GM21529 (cell line): ENCODE data around the gene BAG3.
"Not testable (repeated sequence)": the region's sequence is repeated elsewhere in the genome, so short reads cannot be mapped to it uniquely, and the experiment has no call there.

ENCODE experiments used
- ATAC-seq: cut with Tn5 transposase; IDR thresholded peaks from one replicate; pipeline ENCODE4 v1.9.1; 2021; ENCODE audit not compliant: unreplicated experiment

The BAG3 gene

DNA sequence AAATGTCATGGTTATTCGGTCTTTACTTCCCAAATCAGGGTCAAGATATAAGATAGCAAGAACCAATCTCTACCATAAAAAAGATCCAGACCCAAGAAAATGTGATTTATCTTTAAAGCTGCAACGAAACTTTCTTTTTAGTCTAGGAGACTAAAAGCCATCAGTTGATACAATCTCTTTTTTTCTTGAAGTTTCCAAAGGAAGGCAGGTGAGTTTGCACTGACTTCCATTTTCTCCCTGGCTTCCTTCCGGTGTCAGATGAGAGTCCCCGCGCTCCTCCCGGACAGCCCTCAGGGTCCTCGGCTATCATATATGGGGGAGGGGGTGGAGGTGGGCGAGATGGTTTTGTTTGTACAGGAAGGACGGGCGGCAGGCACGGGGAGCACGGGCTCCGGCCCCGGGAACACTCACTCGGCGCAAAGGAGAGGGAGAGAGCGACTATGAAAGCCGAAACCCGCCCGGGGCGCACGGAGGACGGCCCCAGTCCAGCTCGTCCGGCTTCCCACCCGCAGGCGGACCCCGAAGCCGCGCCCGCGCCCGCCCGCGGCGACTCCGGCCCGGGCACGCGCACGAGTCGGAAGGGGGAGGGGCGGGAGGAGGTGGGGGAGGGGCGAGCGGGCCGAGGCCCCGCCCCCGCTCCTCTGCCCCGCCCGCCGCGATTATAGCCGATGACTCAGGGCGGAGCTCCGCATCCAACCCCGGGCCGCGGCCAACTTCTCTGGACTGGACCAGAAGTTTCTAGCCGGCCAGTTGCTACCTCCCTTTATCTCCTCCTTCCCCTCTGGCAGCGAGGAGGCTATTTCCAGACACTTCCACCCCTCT is at the start of gene BAG3:
BAG3 (plus strand) TSS at position 689 of the 822 bp plus-strand sequence. CDS start 296 bp downstream, outside the sequence.
- peak; percentile 72 for ATAC-seq

DNA sequence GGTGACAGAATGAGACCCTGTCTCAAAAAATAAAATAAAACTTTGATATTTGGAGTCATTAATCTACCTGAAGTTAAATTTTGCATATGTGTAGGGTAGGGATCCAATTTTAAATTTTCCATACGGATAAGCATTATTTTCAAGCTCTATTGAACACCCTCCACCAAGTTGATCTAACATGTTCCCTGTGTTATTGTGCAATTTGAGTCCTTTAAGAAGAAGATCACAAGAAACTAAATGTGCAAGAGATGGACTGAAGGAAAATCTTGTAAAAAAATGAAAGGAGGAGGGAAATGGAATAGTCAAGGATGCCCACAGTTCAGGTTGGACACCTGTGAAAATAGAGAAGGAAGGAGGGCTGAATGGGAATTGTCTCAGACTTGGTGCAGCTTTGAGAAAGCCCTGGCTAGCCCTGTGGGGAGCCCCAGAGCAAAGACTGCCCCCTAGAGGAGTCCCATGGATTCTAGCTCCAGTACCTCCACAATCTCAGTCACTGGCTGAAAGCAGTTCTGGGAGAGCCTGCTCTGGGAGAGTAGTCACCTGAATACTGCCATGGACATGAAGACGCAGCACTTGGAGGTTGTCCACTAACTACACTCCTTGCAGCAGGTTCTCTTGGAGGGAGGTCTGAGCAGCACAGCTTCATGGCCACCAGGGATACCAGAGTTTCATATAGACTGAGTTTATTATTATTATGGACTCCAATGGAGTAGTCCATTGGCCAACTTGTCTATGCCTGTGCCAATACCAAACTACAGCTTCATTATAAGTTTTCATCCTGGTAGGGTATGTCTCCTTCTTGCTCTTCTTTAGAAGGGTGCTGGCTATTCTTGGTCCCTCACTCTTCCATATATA is 48.7 kb upstream of the BAG3 start:
- ATAC-seq, result peak; percentile 50

DNA sequence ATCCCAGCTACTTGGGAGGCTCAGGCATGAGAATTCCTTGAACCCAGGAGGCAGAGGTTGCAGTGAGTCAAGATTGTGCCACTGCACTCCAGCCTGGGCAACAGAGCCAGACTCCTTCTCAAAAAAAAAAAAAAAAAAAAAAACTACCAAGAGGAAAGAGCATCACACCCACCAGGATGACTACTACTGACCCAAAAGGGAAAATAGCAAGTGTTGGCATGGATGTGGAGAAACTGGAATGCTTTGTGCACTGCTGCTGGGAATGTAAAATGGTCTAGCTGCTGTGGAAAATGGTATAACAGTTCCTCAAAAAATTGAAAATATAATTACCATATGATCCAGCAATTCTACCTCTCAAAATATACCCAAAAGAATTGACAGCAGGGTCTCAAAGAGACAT is 46.7 kb upstream of the BAG3 start:
- no peak for ATAC-seq

DNA sequence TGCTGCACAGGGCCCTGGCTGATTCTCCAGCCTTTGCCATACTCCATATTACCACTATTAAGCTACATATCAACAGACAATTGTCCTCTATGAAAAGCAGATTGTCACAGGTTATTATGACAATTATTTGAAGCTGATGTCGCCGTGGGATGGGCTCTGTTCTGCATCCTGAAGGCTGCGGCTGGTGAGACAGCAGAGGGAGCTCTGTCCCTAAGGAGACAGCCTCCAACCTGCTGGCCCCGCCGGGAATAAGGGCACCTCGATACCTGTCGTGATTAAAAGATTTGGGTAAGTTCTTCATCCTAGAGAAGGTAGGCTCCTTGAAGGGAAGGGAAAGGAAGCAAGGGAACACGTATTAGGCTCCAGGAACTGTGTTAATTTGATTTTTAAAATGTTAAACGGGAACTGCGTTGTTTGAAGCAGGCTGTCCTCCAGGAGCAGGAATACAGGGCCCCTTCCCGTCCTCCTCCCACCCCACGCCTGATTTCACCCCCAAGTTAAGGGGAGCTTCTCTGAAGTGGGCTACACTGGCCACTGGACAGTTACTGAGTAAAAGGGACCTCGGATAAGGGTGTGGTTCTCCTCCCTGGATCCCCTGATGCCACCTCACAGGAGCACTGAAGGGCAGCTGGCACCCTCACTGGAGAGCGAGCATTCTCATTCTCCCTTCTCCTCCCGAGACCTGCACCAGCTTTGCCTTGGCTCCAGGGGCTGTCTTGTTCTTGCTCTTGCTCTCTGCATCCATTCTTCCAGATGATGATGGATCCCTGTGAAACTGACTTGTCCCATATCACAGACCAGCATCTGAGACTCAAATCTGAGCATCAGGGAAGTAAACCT is 42.6 kb upstream of the BAG3 start:
- ATAC-seq, result no peak

DNA sequence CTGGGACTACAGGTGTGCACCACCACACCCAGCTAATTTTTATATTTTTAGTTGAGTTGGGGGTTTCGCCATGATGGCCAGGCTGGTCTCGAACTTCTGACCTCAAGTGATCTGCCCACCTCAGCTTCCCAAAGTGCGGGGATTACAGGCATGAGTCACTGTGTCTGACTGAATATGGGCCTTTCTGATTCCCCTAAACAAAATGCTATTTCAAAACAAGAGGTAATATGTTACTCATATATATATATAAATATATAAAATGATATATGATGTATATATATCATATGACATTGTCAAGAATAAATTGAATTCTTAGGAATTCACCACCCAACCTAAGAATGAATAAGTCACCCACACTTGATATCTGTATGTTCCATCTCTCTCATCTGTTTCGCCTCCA is 41.7 kb upstream of the BAG3 start:
- ATAC-seq, result no peak

DNA sequence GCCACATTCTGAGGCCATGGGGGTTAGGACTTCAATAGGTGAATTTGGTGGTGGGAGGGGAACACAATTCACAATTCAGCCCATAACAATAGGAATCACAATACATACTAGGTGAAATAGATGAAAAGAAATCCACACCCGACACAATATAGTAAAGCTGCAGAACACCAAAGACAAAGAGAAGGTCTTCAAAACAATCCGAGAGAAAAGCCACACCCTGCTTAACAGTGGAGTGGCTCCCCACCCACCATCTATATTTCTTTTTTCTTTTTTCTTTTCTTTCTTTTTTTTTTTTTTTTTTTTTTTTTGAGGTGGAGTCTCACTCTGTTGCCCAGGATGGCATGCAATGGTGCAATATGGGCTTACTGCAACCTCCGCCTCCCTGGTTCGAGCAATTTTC is 39.7 kb upstream of the BAG3 start:
- no peak for ATAC-seq

DNA sequence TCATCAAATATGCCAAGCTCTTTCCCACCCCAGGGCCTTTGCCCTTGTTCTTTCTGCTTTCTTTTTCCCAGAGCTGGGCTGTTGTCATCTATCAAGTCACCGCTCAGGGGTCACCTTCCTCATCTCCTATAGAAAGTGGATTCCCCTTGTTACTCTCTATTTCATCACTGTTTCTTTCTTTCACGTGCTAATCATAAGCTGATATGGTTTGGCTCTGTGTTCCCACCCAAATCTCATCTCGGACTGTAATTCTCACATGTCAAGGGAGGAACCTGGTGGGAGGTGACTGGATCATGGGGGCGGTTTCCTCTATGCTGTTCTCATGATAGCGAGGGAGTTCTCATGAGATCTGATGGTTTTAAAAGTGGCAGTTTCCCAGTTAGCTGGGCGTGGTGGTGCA is 37.4 kb upstream of the BAG3 start:
- no peak for ATAC-seq

DNA sequence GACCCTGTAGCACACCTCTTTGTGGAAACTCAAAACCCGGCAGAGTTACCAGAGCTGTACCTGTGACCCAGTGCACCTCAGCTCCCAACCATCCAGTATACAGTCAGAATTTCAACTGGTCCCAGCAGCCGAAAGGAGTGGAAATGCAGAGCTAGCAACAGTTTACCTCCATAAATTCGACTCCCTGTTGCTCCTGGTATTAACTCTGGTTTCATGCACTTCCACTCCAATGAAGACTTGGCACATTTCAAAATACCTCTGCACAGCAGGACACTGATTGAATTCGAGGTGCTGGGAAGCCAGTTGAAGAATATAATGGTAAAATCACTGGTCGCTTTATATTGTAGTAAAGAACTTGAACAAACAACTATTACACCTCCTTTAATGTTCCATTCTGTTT is 36.5 kb upstream of the BAG3 start:
- no peak for ATAC-seq

DNA sequence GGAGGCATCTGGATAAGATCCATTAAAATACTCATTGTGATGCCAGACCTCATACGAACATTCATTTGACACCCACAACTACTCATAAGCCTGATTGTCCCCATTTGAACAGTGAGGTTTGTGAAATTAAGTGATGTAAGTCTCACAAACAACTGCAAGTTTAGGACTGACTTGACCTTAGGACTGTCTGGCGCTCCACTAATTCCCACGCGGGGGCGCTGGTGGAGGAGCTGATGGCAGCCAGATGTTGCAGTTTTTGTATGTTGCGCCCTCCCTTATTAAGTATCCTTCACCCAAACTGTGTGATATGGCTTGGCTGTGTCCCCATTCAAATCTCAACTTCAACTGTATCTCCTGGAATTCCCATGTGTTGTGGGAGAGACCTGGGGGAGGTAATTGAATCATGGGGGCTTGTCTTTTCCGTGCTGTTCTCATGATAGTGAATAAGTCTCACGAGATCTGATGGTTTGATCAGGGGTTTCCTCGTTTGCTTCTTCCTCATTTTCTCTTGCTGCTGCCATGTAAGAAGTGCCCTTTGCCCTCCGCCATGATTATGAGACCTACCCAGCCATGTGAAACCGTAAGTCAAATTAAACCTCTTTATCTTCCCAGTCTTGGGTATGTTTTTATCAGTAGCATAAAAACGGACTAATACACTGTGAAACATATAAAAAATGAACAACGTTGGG is 34.2 kb upstream of the BAG3 start:
- no peak for ATAC-seq

DNA sequence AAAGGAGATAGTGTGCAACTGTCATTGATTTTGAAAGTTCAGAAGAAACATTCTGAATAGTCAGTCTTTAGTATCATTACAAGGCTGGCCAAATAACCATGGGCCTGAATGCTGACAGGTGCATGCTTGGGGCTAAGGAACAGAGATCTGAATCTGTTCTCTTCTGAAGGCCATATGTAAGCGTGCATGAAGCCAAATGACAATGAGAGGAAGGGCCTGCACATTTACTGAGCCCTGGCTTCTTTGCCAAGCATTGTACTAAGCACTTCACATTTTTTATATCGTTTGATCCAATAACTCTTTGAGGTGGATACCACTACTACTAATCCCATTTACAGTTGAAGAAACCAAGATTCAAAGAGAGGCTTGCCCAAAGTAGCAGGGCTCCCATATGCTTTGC is 32.0 kb upstream of the BAG3 start:
- no peak for ATAC-seq

DNA sequence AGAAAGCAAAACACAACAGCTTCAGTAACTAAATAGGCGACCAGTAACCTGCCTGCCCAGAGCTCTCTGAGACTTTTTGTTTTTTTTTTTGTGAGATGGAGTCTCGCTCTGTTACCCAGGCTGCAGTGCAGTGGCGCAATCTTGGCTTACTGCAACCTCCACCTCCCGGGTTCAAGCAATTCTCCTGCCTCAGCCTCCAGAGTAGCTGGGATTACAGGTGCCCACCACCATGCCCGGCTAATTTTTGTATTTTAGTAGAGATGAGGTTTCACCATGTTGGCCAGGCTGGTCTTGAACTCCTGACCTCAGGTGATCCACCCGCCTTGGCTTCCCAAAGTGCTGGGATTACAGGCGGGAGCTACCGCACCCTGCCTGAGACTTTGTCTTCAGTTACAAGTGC is 31.4 kb upstream of the BAG3 start:
- not testable (repeated sequence) for ATAC-seq

DNA sequence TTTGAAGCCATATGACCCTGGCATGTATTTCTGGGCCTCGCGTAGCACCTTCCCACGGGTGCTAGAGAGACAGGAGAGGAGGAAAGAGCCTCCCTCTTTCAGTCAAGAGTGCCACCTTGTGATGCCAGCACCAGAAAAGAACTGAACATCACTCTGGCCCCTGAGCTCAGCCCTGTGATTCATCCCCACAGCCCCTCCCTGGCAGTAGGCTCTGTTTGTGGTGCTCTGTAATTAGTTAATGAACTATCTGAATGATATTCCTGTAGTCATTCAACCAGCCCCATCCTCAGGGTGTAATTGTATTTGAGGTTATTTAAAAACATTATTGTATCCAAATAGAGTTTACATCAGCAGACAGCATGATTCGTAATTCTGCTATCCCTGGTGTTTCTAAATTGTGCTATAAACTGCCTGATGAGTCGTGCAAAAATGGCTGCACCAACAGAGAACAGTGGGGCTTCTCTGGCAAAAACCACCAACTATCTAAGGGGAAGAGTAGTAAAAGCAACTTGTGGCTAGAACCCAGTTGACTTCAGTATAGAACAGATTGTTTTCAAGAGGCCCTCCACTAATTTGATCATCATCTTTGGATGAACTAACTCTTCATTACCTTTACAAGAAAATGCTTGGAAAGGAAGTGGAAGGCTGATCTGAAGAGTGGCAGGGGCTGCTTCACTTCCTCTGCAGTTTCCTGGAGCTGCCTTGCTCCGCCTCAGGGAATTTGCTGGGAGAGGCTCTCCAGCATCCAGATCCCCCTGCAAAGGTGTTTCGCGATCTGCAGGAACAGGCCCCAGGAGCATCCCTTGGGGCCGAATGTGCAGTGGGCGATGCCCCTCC is 30.7 kb upstream of the BAG3 start:
- ATAC-seq, result no peak

DNA sequence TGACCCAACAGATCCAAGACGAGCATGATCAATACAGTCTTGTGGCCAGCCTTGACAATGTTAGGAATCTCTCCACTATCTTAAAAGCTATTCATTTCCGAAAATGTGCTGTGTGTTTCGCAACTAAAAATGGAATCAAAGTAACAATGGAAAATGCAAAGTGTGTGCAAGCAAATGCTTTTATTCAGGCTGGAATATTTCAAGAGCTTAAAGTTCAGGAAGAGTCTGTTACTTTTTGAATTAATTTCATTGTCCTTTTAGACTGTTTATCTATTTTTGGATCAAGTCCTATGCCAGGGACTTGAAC is 30.1 kb upstream of the BAG3 start:
- ATAC-seq, result no peak

DNA sequence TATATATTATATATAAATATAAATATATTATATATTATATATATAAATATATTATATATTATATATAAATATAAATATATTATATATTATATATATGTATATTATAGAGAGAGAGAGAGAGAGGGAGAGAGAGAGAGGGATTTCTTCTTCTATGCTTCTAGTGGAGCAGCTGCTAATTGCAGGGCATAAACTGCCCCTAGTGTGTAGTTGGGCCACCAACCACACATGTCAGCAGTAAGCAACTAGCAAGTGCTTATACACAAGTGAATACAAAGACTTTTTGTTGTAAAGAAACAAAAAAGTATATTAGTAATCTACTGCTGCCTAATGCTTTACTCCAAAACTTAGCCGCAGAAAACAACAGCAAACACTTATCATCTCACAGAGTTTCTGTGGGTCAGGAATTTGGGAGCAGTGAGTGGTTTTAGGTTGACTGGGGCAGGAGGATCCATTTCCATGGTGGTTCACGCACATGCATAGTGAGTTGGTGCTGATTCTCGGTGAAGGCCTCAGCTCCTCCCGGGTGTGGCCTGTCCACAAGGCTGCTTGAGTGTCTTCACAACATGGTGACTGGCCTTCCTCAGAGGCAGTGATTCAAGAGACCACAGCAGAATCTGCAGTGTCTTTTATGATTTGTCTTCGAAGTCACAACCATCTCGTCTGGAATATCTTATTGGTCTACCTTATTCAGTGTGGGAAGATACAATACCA is 25.5 kb upstream of the BAG3 start:
- no peak for ATAC-seq

DNA sequence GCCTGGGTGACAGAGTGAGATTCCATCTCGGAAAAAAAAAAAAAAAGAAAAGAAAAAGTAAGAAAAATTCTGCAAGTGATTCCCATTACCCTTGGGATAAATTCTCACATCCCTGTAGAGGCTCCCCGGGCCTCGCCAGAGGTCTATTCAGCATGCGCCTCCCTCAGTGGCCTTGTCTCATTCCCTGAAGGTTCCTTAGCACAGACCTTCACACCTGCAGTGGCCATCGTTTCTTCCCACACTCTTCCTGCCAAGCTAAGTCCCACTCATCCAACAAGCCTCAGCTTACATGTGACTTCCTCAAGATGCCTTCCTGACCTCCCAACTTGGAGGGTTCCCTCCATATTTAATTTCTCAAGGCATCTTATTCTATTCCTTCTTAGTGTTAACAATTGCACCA is 20.9 kb upstream of the BAG3 start:
- no peak for ATAC-seq

DNA sequence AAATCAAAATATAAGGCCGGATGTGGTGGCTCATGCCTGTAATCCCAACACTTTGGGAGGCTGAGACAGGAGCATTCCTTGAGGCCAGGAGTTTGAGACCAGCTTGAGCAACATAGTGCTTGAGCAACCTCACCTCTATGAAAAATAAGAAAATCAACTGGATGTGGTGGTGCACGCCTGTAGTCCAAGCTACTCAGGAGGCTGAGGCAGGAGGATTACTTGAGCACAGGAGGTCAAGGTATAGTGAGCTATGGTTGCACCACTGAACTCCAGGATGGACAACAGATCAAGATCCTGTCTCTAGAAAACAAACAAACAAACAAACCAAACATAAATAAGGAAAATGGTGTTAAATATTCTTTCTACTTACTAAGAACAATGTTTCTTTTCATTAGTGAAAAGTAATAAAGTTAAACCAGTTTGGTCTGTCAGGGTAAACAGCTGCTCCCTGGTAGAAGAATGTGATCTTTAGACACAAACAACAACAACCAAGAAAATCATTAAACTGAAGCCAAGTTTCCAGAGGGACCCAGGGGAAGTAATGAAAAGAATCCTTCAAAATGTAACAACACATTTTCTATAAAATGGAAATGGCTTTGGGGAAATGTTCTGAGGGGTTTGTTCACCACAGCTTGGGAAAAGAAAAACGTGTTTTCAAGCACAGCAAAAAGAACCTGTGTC is 17.5 kb upstream of the BAG3 start:
- ATAC-seq, result no peak

DNA sequence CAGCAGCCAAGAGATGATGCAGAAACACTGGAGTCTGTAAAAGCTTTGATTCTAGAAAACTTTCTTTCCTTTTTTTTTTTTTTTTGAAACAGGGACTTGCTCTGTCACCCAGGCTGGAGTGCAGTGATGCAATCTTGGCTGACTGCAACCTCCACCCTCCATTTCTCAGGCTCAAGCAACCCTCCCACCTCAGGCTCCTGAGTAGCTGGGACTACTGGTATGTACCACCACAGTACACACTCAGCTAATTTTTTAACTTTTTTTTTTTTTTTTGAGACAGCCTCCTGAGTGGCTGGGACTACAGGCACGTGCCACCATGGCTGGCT is 17.0 kb upstream of the BAG3 start:
- ATAC-seq, result no peak

DNA sequence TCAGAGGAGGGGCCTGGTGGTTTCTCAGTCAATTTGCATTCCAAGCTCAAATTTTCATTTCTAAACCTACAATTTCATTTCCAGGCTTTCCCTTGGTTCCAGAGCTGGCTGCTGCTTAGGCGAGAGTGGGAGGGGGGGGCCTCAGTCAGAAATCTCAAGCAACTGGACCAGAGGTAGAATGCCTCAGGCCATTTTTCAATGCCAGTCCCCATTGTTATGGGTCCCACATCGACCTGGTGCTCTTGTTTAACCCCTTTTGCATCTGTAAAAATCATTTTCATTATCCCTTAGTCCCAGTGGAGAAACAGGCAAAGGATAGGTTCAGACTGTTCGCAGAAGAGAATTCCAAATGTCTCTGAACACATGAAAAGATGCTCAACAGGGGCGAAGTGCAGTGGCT is 13.5 kb upstream of the BAG3 start:
- no peak for ATAC-seq

DNA sequence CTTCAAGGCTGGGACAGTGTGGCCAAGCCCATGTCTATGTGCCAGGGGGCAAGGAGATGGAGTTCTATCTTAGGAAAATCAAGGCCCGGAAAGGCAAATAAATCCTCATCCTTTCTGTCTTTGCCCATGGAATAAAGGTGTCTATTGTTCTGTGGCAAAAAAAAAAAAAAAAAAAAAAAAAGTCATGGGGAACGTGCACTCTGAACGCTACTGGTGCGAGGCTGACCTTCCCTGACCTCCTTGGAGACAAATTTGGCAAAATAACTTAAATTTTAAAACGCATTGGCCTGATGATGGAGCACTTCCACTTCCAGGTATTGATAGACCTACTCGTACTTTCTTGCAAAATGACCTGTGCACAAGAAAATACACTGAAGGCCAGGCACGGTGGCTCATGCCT is 12.2 kb upstream of the BAG3 start:
- ATAC-seq, result no peak
